SK-N-DZ (cell line): ENCODE data around the gene C3orf22. TPM values are rescaled to one million over a fixed set of nuclear protein-coding genes. Genes with fewer than 3 reads are reported as not detected.
"Not testable (repeated sequence)": the region's sequence is repeated elsewhere in the genome, so short reads cannot be mapped to it uniquely, and the experiment has no call there.

Experiments used
- DNase-seq: peaks from one replicate; pipeline ENCODE4 v3.0.0-alpha.2; 2015; ENCODE audit warnings: low spot score
- polyA plus RNA-seq, 2 experiments: library from polyadenylated mRNA; depleted of rRNA; stranded (reverse); fragments of >200 nt; gene quantifications; 2 replicates each; pipeline ENCODE4 v1.2.3, GENCODE V29; 2014

C3orf22 gene, protein sequence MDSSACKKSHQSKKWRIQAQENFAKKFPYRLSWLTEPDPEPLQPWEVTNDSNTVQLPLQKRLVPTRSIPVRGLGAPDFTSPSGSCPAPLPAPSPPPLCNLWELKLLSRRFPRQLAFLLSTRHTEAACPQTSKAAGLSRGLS
- not detected in 2 replicates for polyA plus RNA-seq (2014; cell fraction: cytosol; rRNA removed)
- not detected in 2 replicates for polyA plus RNA-seq (2014; cell fraction: nucleus; rRNA removed)

DNA sequence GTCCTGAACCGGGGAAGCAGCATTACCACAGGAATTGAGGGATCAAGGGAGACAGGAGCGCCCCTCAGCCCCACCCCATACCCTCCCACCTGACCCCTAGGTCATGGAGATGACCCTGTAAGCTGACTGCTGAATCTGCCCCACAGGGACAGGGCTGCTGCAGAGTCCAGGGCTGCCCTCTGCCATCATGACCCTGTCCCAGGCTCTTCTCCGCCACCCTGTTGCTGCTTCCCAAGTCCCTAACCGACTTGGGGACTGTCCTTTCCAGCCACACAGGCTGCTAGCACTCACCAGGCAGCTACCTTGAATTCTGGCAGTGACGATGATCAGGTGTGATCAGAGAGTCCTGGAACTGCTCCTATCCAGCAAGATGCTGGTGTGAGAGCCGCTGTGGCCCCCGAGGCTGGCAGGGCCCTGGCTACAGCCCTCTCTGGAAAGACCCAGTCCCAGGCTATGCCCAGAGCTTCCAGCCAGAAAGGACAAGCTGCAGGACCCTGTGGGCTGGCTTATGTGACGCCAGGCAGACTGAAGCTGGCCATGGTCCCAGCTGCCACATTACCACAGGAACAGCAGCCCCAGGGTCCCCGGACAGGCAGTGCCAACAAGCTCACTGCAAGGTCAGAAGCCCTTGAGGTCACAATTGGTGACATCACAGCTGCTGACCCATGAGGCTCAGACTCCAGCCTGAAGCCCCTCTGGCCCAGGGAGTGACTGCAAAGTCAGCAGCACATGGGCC is at the start of gene C3orf22:
C3orf22 (minus strand) TSS at position 597 of the 736 bp plus-strand sequence. CDS start 5,542 bp downstream, outside the sequence.
- DNase-seq = no peak

DNA sequence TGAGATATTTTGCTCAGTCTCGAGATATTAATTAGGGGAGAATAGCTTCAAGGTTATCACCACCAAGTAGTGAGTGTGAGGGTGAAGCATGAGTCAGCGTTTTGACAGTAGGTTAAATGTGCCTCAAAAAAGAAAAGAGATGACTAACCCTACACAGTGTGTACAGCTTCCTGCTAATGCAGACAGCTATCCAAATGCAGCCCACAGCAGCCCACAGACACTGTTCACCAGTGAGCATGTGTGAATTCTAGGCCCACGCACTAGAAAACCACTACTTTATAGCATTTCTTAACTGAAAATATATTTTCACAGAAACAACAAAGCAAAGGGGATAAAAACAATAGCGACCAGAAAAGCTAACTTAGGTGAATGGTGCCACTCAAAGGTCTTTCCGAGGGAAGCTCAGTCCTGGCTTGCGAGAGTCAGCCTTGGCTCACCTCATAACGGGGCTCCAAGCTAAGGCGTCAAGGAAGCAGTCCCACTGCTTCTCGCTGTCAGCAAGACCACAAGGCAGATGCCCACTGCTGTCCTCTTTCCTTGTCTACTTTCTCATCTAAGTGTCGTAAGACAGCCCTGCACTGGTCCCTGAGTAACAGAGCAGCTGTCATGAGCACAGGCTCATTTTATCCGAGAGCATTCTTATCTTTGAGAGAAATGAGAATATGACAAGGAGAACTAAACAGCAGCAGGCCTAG is 48.6 kb upstream of the C3orf22 start:
- peak; percentile 67 for DNase-seq

DNA sequence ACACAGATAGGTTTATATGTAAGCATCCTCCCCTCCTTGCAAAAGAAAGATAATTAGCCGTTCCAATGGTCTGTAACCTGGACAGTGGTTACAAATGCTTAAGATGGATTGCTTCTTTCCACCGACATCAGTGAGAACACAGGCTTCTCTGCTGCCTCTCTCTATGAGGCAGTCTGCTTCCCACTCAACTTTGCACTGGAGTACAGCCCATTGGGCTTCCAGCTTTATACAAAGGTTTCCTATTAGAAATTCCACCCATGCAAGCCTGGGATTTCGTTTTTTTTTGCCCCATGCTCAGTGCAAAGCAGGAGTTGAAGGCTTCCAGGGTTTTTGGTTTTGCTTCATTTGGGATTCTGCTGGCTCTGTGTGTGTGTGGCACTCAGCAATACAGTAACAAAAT is 47.3 kb upstream of the C3orf22 start:
- no peak for DNase-seq

DNA sequence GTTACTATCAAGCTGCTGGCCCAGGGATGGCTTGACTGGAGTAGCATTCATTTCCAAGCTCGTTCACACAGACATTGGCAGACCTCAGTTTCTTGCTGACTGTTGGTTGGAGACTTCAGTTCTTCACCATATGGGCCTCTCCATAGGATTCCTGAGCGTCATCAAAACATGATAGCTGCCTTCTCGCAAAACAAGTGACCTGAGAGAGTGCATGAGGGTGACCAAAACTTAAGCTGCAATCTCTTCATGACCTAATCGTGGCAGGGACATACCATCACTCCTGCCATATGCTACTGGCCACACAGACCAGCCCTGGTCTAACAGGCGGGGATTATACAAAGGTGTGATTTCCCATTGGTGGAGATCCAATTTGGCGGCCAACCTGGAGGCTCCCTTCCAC is 46.0 kb upstream of the C3orf22 start:
- no peak for DNase-seq

DNA sequence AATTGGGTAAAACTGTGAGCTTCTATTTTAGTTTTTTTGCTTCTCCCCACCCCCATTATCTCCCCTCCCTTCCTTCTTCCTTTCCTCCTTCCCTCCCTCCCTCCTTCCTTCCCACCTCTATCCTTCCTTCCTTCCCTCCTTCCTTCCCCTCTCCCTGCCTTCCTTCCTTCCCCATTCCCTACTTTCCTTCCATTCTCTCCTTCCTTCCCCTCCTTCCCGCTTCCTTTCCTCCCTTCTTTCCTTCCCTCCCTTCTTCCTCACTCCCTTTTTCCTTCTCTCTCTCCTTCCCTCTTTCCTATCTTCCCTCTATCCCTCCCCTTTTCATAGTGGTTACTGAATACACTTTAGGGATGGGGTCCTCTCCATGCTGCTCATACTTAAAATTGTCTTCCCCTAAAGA is 40.4 kb upstream of the C3orf22 start:
- no peak for DNase-seq

DNA sequence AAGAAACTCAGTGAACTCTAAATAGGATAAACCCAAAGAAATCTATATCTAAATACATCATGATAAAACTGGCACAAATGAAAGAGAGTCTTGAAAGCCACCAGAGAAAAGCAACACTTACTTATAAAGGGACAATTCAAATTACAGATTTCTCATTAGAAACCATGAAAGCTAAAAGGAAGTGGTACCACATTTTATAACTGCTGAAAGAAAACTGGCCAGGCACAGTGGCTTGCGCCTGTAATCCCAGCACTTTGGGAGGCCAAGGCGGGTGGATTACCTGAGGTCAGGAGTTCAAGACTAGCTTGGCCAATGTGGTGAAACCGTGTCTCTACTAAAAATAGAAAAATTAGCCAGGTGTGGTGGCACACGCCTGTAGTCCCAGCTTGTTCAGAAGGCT is 36.7 kb upstream of the C3orf22 start:
- not testable (repeated sequence) for DNase-seq

DNA sequence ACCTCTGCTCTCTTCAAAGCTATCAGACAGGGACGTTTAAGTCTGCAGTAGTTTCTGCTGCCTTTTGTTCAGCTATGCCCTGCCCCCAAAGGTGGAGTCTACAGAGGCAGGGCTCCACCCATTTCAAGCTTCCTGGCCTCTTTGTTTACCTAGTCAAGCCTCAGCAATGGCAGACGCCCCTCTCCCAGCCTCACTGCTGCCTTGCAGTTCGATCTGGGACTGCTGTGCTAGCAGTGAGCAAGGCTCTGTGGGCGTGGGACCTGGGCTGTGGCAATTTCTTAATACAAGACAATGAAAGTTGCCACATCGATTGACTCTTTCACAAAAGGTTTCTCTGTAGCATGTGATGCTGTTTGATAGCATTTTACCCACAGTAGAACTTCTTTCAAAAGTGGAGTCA is 32.8 kb upstream of the C3orf22 start:
- DNase-seq = not testable (repeated sequence)

DNA sequence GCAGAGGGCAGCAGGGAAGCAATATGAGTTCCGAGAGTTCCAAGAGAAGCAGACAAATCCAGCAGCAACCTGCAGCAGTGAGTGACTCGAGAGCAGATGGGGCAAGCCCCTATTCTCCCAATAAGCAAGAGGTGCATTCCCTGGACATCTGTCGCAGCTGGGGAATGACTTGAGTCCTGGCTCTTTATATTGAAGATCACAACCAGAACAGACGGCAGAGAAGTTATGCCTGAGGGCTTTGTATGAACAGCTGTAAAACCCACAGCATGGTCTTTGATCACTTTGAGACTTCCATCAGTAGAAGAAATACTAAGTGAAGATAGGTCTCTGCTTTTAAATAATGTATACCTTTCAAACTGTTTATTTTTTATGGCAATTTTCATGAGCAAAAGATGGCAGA is 23.6 kb upstream of the C3orf22 start:
- DNase-seq = no peak

DNA sequence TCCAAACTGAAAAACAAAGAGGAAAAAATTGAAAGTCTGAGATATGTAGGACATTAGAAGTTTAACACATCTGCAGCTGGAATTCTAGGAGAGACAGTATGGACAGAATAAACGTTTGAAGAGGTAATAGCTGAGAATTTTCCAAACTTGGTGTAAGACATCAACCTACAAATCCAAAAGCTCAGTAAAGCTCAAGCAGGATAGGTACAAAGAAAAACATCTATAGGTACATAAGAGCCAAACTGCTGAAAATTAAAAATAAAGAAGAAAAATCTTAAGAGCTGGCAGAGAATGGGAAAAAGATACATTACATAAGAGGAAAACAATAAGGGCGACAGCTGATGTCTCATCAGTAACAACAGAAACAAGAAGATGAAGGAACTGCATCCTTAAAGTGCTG is 22.8 kb upstream of the C3orf22 start:
- DNase-seq = no peak

DNA sequence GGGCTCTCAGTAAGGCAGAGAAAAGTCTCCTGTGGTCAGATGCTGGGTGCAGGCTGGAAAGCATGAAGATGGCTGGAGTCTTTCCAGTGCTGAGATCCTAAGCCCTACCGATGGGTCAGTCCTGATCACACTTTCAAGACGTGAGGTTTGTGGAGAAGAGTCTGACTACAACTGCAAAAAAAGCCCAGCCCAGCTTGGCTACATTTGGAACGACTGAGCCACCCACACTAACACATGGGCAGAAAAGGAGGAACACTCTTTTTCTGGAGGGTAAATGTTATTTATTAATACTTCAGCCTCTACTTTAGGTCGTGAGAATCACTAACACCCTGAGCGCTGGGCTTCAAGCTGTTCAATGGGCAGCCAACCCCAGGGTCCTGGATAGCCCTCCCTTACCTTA is 22.0 kb upstream of the C3orf22 start:
- no peak for DNase-seq

DNA sequence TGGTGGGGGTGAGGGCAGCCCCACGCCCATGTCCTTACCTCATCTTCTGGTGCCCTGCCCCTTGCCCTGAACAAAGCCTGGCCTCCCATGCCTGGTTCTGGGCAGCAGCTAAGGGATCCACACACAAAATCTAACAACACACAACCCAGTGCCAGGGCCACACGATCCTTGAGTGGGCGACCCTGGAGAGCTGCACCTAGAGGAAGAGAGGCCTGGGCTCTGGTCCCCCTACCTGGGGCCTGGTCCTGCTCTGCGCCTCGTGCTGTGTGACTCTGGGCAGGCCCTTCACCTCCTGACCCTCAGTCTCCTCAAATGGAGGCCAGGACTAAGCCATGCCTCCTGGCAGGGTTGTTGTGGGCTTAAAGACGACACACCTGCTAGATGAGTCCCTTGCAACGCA is 20.0 kb upstream of the C3orf22 start:
- DNase-seq = no peak

DNA sequence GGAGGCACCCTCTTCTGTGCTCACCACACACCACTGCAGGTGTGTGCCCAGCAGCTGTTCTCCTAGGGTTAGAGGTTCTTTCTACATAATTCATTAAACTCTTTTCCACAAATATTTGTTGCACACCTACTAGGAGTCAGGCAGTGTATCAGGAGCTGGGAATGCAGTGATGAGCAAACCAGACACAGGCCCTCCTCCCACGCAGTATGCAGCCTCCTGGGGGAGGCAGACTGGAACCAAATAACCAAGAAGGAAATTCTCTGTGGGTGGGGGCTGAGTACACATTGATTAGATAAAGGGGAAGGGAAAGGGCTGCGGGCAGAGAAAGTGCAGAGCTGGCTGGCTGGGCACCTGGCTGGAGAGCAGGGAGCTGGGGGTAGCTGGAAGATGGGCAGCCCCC is 18.5 kb upstream of the C3orf22 start:
- no peak for DNase-seq

DNA sequence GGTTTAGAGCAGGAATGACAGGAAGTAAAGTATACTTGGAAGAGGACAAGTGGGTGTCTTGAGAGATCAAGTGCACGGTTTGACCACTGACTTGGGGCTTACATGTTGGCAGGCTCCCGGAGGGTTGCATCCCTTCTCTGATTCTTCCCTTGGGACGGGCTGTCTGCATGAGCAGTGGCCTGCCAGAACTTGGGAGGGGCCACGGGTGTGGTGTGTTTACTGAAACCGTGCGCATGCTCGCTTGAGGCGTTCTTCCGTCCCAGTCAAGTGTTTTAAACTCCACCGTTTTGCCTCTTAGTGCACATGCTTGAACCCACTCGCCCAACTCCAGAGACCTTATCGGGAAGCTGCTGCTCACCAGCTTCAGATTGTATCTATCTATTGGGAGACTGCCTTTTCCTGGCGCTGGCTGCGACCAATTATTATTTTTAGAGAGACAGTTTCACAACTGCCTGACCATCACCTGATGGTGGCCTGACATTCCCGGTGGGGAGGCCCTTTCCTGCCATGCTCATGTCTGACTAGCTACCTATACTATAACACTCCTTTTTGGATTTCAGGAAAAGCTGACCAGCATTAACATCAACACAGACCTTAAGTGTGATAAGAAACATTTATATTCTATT is 14.9 kb upstream of the C3orf22 start:
- peak; percentile 51 for DNase-seq

DNA sequence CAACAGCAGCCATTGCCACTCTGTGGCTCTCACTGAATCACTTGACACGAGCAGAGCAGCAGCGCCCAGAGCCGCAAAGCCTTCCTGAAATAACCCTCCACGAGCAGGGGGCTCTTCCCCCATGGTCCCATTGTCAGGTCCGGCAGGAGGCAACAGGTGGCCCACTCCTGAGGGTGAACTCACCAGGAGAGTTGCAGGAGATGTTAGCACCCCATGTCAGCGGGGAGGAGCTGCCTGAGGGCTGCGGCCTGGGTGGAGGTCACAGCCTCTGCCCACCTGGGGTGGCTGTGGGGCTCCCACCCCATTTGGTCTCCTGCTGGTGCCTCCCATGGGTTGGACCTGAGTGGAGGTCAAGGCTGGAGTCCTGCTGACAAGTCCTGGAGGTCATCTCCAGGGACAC is 12.3 kb upstream of the C3orf22 start:
- DNase-seq = no peak

DNA sequence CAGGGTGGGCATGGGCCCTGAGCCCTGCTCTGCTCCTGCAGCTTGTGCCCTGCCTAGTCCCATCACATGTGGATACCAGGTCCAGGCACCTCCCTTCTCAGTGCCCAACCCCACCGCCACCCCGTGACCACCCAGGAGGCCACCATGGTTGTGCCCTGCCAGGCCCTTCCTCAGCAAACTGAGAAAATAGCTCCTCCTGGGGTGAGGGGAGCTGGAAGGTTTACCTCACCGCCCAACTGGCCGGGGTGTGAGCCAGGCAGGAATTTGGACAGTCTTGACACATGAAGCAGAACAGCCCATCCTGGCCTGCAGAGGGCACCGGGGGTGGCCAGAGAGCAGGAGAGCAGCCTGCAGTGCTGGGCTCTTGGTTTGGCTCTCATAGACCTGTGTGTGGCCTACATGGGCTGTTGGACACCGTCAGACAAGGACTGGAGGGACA is 11.4 kb upstream of the C3orf22 start:
- DNase-seq = no peak

DNA sequence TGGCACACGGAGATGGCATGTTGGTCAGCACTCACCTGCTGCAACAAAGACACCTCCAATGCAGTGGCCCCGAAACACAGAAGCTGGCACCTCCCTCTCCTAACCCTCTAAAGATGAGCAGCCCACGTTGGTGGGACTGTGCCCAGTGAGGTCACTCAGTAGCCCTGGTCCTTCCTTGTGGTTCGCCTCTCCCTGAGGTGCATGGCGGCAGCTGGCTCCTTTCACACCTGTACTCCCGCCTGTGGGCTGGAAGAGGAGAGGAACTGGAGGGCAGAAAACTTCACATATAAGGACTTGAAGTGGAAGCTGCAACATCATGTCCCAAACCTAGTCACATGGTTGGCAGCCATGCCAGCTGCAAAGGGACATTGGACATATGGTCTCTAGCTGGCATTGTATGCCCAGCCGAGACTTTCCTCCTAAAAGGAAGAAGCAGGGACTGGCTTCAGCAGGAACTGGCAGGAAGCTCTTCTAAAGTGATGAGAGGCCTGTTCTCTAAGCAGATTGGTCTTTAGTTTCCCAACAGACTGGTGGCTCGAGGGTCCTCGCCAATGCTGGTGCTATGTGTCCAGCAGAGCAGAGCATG is 10.8 kb upstream of the C3orf22 start:
- no peak for DNase-seq

DNA sequence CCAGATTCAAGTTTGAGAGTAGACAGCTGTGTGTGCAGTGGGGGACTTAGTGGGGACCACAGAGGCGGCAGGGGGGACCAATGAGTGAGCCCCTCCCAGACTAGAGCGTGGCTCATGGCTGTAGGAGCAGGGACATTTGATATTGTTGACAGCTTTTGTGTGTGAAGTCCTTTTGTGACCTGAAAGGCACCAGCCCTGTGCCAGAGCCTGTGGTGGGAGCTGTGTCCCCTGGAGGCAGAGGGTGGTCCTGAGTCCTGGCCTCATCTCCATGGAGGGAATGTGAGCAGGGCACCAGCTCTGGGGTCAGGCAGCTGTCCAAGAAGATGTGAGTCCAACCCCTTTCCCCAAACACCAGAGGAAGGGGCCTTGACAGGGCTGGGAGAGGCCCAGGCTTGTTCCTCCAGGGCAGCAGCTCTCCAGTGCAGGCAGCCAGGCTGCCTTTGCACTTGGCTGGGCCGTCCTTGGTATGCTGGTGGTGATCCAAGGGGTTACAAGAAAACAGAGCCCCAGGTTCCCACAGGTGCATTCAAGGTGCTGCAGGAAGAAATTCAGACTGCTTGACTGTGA is 10.1 kb upstream of the C3orf22 start:
- DNase-seq = no peak

DNA sequence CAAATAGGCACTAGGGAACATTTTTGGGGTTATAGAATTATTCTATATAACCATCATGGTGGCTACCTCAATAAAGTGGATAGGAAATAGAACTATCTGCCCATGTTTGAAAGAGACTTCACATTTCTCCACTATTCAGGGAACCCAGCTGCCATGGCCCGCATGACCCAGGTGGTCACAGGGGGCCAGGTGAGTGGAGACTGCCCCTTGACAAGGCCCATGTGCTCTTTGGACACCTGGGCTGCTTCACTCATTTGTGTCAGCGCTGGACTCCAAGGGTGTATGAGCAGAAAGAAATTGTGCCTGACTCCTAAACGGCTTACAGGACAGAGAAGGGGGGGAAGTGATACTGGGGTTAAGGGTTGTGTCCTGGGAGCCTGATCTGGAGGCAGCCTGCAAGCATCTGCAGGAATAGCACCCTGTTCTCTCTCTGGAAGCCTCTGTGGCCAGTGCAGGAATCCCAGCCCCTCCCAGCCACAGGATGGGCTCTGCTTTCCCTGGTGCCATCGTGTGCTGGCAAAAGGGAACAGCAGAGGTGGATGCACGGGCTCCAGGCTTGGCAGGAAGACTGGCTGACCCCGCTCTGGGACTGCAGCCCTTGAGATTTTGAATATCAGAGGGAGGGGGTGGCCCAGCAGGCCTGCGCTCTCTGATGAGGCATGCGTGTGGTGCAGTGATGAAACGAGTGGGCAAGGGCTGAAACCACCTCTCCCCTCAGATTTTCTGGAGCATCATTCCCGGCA is 9.1 kb upstream of the C3orf22 start:
- DNase-seq = no peak

DNA sequence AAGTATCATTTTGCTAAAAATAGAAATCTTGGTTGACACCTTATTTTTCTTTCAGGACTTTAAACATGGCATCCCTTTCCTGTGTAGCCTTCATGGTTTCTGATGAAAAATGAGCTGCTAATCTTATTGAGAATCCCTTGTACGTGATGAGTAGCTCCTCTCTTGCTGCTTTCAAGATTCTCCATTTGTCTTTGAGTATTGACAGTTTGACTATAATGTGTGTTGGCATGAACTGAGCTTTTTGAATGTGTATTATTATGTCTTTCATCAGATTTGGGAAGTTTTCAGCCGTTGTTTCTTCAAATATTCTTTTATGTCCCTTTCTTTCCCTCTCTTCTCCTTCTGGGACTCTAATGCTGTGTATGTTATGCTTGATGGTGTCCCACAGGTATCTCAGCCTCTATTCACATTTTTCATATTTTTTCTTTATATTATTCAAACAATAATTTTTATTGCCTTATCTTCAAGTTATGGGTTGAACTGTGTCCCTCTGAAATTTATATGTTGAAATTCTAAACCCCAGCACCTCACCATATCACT is 4.1 kb upstream of the C3orf22 start:
- DNase-seq = no peak

DNA sequence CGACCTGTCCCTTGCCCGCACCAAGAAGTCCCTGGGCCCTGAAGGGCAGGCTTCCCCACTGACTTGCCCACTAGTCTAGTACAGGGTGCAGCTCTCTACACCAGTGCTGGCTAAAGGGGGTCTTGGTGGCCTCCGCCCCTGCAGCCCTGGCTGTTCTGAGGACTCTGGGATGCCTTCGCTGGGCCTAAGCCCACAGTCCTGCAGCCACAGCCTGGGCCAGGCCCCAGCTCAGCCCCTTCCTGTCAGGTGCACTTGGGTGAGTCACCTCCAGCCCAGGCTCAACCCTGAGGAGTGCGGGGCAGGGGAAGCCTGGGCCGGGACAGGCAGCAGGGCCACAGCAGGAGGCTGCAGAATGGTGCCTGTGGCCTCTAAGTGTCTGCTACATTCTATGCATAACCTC is 971 bp downstream of the C3orf22 start:
- DNase-seq = no peak

DNA sequence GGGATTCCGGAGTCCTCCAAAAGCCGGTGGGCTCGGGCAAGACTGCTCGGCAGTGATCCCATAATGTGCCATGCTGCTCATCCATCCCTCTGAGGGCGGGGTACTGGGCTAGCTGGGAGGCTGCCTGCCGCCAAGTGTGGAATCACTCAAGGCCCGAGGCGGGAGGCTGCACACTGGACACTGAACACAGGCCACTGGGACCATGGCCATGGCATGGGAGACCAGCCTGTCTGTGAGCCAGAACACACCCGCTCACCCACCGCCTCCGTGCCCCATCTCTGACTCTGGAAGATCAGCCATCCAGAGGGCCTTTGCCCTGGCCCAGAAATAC is 1.4 kb downstream of the C3orf22 start:
- DNase-seq = no peak
